A549 treated with CpdA at 1 μM for 4 hours (cell line): Measurements from ENCODE around the gene NATD1. TPM values are rescaled to one million over a fixed set of nuclear protein-coding genes. Genes with fewer than 3 reads are reported as not detected.

Source experiments
- total RNA-seq: library from RNA; stranded (reverse); fragments of 200-300 nt; extraction: Qiagen RNA extraction; gene quantifications from 5 replicates; pipeline ENCODE4 v1.2.3, GENCODE V29; 2022; ENCODE audit warnings: low read depth

NATD1 gene, protein sequence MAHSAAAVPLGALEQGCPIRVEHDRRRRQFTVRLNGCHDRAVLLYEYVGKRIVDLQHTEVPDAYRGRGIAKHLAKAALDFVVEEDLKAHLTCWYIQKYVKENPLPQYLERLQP
- total RNA-seq: 2.4 to 3.7 TPM (median 2.8 TPM) in 5 replicates

DNA sequence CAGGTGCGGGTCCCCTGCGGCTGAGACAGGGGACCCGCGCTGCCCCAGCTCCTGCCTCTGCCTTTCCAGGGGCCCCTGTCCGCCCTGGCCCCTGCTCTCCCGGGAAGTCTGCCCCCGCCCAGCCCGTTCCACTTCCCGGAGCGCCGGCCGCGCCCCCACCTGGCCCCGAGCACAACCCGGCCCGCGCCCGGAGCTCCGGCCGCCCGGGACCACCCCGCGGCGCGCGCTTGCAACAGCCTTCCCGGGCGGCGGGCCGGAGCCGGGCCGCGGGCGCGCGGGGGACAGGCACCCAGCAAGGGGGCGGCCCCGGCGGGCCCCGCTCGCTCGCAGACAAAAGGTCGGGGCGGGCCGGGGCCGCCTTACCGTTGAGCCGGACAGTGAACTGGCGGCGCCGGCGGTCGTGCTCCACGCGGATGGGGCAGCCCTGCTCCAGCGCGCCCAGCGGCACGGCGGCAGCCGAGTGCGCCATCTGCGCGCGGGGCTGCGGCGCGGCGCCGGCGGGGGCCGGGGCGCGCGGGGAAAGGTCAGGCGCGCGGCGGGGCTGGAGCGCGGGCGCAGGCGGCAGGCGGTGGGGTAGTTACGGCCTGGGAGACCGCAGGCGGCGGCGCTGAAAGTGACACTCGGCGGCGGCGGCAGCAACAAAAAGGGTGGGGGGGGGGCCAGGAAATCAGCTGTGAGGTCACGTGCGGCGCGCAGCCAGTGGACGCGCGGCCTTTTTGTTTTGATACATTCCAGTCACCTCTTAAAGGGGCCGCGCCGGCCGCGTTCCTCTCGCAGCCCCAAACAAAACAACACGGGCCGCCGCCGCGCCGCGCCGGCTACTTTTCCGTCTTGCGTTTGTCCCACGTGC is at the start of gene NATD1:
NATD1 (minus strand) TSS at position 615 of the 850 bp plus-strand sequence; CDS start at position 469, 146 bp downstream.

DNA sequence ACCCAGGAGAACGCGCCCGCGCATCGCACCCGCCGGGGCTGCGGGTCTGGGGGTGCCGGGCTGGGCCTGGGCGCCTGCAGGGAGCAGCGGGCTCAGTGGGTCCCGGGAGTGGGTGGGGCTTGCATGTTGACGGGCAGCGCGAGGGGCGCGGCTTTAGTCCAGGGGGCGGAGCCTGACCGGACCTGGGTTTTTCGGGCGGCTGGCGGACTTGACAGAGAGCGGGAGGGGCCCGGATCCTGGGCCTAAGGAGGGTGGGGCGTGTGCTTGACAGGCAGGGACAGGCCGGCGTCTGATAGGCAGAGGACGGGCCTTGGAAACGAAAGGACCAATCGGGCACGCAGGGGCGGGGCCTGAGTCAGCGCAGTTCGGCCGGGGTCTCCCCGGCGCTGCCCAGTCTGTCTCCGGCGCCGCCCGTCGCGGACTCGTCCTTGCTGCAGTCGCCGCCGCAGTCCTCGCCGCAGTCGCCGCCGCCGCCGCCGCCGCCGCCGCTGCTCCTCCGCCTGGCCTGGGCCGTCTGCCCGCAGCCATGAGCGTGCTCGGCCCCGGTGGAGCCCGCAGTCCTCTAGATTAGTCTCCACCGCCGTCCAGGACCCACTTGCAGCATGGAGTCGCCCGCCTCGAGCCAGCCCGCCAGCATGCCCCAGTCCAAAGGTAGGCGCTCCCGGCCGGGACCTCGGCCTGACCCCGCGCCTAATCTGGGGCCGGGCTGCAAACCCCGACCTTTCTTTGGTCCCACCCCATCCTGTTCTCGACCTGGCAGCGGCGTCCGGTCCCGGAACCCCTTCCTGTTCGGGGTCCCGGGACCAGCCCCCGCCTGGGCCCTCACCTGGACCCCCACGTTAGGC is 31.3 kb upstream of the NATD1 start, which contains the start of gene MAP2K3:
MAP2K3 (plus strand) TSS at position 393 of the 845 bp plus-strand sequence; CDS start at position 603, 210 bp downstream.

GRCh38 chr17:21214015-21214776 is 39.0 kb downstream of the NATD1 start, which contains the start of gene TMEM11:
Gene TMEM11 (minus strand): TSS chr17:21214161. CDS start chr17:21214152, 9 bp downstream.

Other genes with a start within 250 kb of the NATD1 start
- gene USP22, start 210.4 kb downstream of the NATD1 start, total RNA-seq: 124 to 134 TPM (median 129 TPM) in 5 replicates
- 18.5 to 22.8 TPM (median 20.6 TPM) in 5 replicates for gene DHRS7B, start 126.4 kb downstream of the NATD1 start, total RNA-seq
- gene TMEM11, start 39.2 kb downstream of the NATD1 start, total RNA-seq: 52.6 to 80.3 TPM (median 70.1 TPM) in 5 replicates
- 116 to 192 TPM (median 142 TPM) in 5 replicates for gene MAP2K3, start 31.3 kb upstream of the NATD1 start, total RNA-seq
- gene KCNJ12, start 122.9 kb upstream of the NATD1 start, total RNA-seq: 0.89 to 1.3 TPM (median 0.96 TPM) in 5 replicates